HG03095 (cell line): ENCODE data around the gene FUNDC1.
"Not testable (repeated sequence)": the region's sequence is repeated elsewhere in the genome, so short reads cannot be mapped to it uniquely, and the experiment has no call there.

ENCODE experiments used
- ATAC-seq: cut with Tn5 transposase; IDR thresholded peaks from one replicate; pipeline ENCODE4 v1.9.1; 2021; ENCODE audit warnings: moderate library complexity; ENCODE audit not compliant: unreplicated experiment

The FUNDC1 gene

DNA sequence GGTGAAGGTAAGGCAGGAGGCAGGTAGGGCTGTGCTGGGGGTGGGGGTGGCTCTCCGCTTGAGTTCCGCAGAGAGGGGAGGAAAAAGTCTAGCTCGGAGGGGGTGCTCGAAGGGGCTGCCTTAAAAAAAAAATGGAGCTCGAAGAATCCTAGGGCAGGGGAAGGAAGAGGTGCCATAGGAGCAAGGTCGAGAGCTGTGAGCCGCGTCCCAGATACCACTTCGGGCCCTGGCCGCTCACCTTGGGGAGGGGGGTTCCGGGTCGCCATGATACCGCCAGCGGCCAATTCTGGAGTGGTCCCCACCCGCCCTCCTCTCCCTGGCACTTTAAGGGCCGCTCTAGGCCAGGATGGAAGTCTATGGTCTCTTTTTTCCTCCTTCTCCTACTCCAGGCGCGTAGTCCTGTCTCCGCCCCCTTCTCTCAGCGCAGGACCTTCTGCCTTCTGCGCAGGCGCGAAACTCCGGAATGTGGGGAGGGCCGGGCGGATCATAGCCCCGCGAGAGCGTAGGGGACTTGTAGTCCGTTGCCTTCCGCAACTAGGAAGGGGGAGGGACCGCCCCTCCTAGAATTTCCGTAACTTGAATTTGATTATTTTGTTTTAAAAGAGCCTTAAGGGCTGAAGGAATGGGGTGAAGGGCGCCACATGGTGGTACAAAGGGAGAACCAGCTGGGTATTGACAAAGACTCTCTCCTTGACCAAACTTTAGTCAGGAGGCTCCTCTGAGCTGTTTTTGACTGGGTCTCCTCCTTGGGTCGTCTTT is at the start of gene FUNDC1:
FUNDC1 (minus strand) TSS at position 293 of the 759 bp plus-strand sequence; CDS start at position 266, 27 bp downstream.
- peak; percentile 98 for ATAC-seq

DNA sequence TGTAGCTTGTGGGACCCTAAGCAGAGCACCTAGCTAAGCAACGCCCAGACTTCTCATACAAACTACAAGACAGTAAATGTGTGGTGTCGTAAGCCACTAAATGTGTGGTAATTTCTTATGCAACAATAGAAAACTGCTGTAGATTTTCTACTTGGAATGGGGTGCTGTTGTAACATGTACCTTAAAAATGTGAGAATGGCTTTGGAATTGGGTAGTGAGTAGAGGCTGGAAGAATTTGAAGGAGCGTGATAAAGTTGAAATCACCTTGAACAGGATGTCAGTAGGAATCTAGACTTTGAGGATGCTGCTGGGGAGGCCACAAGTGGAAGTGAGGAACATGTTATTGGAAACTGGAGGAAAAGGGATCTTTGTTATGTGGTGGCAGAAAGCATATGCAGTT is 43.2 kb upstream of the FUNDC1 start:
- no peak for ATAC-seq

- ATAC-seq, result no peak
Observed at GRCh38 chrX:44580466-44580865, 37.8 kb upstream of the FUNDC1 start.

GRCh38 chrX:44572340-44572938 is 29.8 kb upstream of the FUNDC1 start:
- ATAC-seq, result no peak

GRCh38 chrX:44570522-44570921 is 27.9 kb upstream of the FUNDC1 start:
- ATAC-seq, result no peak

DNA sequence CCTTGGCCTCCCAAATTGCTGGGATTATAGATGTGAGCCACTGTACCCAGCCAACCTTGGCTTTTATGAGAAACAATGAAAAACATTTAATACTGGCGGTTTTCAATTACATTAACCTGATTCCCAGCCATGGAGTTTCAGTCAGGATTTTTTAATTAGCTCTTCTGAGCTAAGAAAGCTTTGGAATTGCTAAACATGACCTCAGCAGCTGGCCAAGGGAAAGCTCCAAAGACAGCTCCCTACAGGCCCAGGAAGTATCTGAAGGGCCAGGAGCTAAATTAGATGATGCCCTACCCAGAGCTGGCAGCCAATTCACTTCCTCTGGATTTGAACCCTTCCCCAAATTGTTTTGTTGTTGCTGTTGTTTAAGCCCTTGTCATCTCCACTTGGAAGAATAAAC is 26.5 kb upstream of the FUNDC1 start:
- no peak for ATAC-seq

GRCh38 chrX:44568196-44568595 is 25.5 kb upstream of the FUNDC1 start:
- no peak for ATAC-seq

DNA sequence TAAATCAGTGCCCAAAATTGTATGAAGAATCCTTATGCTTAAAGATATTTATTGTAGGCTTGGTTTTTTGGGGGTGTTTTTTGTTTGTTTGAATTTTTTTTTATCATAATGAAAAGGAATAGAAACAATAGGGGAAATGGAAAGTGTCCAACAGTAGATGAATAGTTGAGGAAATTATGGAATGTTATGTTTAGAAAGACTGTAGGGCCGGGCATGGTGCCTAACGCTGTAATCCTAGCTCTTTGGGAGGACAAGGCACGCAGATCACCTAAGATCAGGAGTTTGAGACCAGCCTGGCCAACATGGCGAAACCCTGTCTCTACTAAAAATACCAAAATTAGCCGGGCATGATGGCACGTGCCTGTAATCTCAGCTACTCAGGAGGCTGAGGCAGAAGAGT is 19.2 kb upstream of the FUNDC1 start:
- not testable (repeated sequence) for ATAC-seq

DNA sequence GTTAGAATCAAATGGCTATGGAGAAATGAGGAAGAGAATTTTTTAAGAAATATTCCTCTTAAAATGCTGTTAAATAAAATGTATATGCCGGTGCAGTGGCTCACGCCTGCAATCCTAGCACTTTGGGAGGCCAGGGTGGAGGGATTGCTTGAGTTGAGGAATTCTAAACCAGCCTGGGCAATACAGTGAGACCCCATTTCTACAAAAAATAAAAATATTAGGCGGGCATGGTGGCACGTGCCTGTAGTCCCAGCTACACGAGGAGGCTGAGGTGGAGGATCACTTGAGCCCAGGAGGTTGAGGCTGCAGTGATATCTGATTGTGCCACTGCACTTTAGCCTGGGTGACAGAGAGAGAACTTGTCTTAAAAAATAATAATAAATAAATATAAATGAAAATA is 7.9 kb upstream of the FUNDC1 start:
- ATAC-seq, result no peak

DNA sequence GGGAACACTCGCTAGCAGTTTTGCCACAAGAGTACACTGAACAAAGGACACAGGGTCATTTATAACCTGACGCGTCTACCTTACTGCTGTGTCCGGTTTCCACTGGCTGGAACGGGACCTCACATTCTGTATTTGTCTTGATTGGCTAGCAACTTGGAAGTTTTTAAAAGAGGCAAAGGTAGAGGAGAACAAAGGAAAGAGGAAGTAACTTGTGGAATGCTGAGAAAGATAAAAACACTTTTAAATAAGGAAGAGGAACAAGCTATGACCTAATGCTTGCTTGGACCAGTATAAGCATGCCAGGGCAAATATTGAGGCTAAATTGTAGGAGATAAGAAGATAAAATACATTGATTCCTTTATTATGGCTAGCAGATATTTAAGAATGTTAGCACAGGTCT is 2.8 kb upstream of the FUNDC1 start:
- not testable (repeated sequence) for ATAC-seq

DNA sequence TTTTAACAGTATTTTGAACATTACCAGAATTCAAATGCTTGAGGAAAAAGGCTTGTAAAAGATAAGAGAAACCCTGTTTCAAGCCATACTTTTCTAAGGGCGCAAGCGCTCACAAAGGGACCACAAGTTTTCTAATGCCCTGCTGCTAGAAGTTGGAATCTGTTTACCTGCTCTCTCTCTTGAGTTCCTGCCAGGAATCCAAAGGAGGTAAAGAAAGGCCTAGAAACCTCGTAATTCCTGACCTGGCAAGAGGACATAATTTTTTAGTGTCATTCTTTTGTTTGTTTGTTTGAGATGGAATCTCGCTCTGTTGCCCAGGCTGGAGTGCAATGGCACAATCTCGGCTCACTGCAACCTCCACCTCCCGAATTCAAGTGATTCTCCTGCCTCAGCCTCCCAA is 1.4 kb upstream of the FUNDC1 start:
- ATAC-seq, result no peak

- no peak for ATAC-seq
Observed at GRCh38 chrX:44536198-44536597, 6.5 kb downstream of the FUNDC1 start.

DNA sequence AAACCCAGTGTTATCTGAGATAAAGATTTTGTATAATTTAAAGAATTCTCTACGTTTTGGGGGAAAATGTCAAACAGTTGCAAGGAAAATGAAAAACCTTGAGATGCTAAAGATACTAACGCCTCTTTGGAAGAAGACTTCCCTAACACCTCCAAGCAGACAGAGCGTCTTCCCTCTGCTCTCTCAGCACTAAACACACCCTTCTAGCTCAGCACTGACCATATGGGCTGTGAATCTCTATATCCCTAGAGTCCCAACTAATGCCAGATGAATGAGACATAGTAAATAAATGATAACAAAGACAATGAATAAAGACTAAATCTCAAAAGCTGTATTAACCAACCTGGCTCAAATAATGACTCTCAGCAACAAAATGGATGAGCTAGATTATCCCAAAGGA is 13.3 kb downstream of the FUNDC1 start:
- ATAC-seq, result no peak

DNA sequence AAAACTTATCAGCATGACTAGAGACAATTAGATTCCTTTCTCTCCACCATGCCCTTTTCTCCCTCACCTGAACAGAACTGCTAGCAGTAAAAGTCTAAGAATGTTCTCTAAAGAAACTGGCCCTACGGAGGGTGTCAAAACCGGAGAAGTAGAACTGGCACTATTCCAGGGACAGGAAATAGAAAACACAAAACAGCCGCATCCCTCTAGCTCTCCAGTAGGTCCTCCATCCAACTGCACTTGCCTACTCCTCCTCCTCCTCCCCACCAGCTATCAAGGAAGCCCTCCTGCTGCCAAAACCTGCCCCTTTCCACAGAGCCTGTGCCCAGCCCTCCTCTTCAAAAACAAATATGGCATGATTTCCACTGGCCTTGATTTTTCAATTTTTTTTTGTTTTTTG is 28.4 kb downstream of the FUNDC1 start:
- no peak for ATAC-seq

DNA sequence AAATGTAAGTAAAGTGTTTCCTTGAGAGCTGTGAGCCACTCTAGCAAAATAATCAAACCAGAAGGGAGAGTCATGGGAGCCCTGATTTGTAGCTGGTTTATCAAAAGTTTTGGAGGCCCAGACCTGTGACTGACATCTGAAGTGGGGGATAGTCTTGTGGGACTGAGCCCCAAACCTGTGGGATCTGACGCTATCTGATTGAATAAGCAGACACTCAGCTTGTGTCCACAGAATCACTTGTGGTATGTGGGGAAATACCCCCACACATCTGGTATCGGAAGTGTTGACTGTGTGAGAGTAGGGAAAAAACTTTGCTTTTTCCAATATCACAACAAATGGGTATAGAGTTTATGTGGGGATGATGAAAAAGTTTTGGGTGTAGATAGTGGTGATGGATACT is 35.4 kb downstream of the FUNDC1 start:
- no peak for ATAC-seq

- no peak for ATAC-seq
Observed at GRCh38 chrX:44506678-44507077, 36.0 kb downstream of the FUNDC1 start.

DNA sequence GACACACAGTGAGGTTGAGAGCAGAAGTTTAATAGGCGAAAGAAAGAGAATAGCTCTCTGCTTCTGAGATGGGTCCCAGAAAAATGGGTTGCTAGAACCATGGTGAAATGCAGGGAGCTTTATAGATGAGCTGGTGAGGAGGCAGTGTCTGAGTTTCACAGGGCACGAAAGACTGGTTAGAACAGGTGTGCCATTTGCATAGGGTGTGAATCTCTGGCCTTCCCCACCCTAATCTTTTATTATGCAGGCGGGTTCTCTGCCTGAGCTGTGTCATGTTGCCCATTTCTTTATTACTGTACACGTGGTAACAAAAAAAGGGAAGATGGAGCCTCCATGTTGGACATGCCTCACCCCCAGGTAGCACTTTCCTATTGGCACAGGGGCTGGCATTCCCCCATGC is 39.1 kb downstream of the FUNDC1 start:
- ATAC-seq, result no peak

DNA sequence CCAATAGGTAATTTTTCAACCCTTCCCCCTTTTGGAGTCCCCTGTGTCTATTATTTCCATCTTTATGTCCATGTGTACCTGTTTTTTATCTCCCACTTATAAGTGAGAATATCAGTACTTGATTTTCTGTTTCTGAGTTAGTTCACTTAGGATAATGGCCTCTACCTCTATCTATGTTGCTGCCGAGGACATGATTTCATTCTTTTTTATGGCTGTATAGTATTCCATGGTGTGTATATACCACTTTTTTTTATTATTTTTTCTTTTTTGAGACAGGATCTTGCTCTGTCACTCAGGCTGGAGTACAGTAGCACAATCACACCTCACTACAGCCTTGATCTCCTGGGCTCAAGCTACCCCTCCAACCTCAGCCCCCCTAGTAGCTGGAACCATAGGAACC is 47.6 kb downstream of the FUNDC1 start:
- ATAC-seq, result no peak

GRCh38 chrX:44494357-44494756 is 48.3 kb downstream of the FUNDC1 start:
- no peak for ATAC-seq

GRCh38 chrX:44489515-44489914 is 53.1 kb downstream of the FUNDC1 start:
- ATAC-seq, result no peak

DNA sequence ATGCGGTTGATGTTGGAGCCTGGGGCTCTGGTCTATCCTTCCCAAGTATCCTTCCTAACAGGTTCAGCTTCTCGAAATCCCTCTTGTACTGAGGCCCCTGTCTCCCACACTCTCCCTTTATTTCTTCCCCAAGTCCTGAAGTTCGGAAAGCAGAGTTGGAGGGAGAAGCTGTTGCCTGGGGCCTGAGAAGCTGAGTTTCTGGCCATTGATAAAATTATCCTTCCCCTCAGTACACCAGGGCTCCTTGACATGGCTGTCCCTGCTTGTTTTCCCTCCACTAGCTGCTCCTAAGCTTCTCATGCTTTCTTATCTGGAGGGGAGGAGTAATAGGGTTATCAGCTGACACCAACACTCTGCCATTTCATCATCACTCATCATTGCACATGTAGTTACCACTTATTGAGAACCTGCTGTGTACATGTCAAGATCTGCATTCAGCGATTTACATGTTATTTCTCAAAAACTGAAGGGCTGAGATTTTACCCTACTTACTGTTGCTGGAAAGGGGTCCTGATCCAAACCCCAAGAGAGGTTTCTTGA is 58.0 kb downstream of the FUNDC1 start:
- no peak for ATAC-seq

DNA sequence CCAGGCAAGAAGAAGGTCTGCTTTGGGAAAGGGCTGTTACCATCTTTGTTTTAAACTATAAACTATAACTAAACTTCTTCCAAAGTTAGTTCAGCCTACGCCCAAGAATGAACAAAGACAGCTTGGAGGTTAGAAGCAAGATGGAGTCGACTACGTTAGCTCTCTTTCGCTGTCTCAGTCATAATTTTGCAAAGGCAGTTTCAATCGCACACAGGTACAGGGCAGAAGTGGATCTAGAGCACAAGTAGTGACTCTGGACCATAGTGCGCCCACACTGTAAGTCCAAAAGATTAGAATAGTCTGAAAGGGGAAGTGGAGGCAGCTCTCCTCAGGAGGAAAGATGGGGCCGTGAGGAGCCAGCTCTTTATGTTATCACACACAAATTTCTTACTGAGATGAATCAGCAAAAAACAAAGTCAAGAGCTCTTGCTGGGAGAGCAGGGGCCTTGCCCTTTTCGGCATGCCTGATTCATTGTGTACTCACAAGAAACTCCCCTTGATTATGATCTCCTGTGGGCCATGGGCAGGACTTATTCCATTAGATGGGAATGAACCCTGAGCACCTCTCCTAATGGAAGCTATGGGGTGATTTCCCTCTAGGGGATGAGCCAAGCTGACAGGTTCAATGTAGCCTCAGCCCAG is 58.6 kb downstream of the FUNDC1 start:
- no peak for ATAC-seq
